ENCODE results near the gene OR51T1. TPM values are rescaled to one million over a fixed set of nuclear protein-coding genes. Genes with fewer than 3 reads are reported as not detected.

The OR51T1 gene
- total RNA-seq, 4 donors from 2014 or later: not detected

- no peak for TF ChIP-seq CTCF (IDR thresholded peaks at IDR 0.05; ENCODE audit: low read depth)
Observed at GRCh38 chr11:4891996-4892640, 10.4 kb downstream of the OR51T1 start.

- no peak for TF ChIP-seq CTCF (IDR thresholded peaks at IDR 0.05; ENCODE audit: low read depth)
Observed at GRCh38 chr11:4903484-4903883, 21.8 kb downstream of the OR51T1 start, which contains the start of gene OR51A7. TSS of gene OR51A7 (plus strand) at chr11:4903783. CDS start at chr11:4907370, 3,587 bp downstream.

GRCh38 chr11:4916581-4916980 lies 34.9 kb downstream of the OR51T1 start:
- TF ChIP-seq CTCF (IDR thresholded peaks at IDR 0.05; ENCODE audit: low read depth): no peak

- TF ChIP-seq CTCF (IDR thresholded peaks at IDR 0.05; ENCODE audit: low read depth): no peak
Observed at GRCh38 chr11:4919250-4919649, 37.5 kb downstream of the OR51T1 start, which contains the start of gene OR51G2. TSS of gene OR51G2 (minus strand) at chr11:4919350. CDS start at chr11:4915663, 3,687 bp downstream.

GRCh38 chr11:4921796-4922195 lies 40.1 kb downstream of the OR51T1 start:
- TF ChIP-seq CTCF (IDR thresholded peaks at IDR 0.05; ENCODE audit: low read depth): no peak

- no peak for TF ChIP-seq CTCF (IDR thresholded peaks at IDR 0.05; ENCODE audit: low read depth)
Observed at GRCh38 chr11:4922304-4922703, 40.6 kb downstream of the OR51T1 start.

GRCh38 chr11:4924239-4924638 lies 42.5 kb downstream of the OR51T1 start, which contains the start of gene OR51G1:
TSS of gene OR51G1 (minus strand) at chr11:4924339. CDS start at chr11:4924339, 0 bp downstream.
- TF ChIP-seq CTCF (IDR thresholded peaks at IDR 0.05; ENCODE audit: low read depth): no peak
